Tibial nerve (tissue), 4 donors: ENCODE results near the gene UVSSA. TPM values are rescaled to one million over a fixed set of nuclear protein-coding genes. Genes with fewer than 3 reads are reported as not detected.
A peak's percentile ranks its signal among the peaks of the same experiment; 100 is the strongest.

Source experiments
- DNase-seq, 2 donors: peaks; one replicate each; pipeline ENCODE4 v3.0.0-alpha.2; 2019; ENCODE audit warnings: low spot score in 2 of 2
- H3K27ac ChIP-seq, 4 donors: fragments of 200-600 bp; sonication (generic) in 3 of 4; one replicate each; pipeline ENCODE4 v1.5.1; 2017 to 2019; ENCODE audit warnings: mild to moderate bottlenecking in 1 of 4
- H3K27me3 ChIP-seq, 2 donors: fragments of 200-600 bp; sonication (generic) in 1 of 2; one replicate each; pipeline versions ENCODE4 v1.5.1 to v1.6.0; 2017 to 2019
- H3K36me3 ChIP-seq, 3 donors: fragments of 200-600 bp; sonication (generic); one replicate each; pipeline ENCODE4 v1.5.1; 2018 to 2019
- H3K4me1 ChIP-seq, 4 donors: fragments of 200-600 bp; sonication (generic) in 3 of 4; one replicate each; pipeline ENCODE4 v1.5.1; 2017 to 2019
- H3K4me3 ChIP-seq, 4 donors: fragments of 200-600 bp; sonication (generic) in 3 of 4; one replicate each; pipeline ENCODE4 v1.5.1; 2017 to 2019; ENCODE audit warnings: mild to moderate bottlenecking in 1 of 4, moderate library complexity in 1 of 4
- H3K9me3 ChIP-seq, 4 donors: fragments of 200-600 bp; sonication (generic) in 3 of 4; one replicate each; pipeline ENCODE4 v1.5.1; 2017 to 2019
- EP300 ChIP-seq, 2 donors: sonication (generic); formaldehyde crosslinking; IDR thresholded peaks; one replicate each; pipeline ENCODE4 v1.6.1; 2017; ENCODE audit warnings: antibody characterized with exemption in 2 of 2, mild to moderate bottlenecking in 1 of 2
- POLR2A ChIP-seq, 2 donors: fragments of 450-650 bp; IDR thresholded peaks; one replicate each; pipeline ENCODE4 v1.6.1; 2017; ENCODE audit warnings: antibody characterized with exemption in 2 of 2, mild to moderate bottlenecking in 2 of 2, moderate library complexity in 2 of 2
- WGBS, 2 donors: methylation state at CpG; one replicate each; pipeline ENCODE4 v1.1.5; 2018; 5-methylcytosine and 5-hydroxymethylcytosine counted together
- total RNA-seq, 4 donors: library from RNA; depleted of rRNA; stranded (reverse); fragments of >200 nt; gene quantifications; one replicate each; pipeline ENCODE4 v1.1.0, GENCODE V29; 2016
- TF ChIP-seq, protein P1 (sequence below), 5 experiments: fragments of 200-600 bp in 3 of 5; fragments of 450-650 bp in 2 of 5; sonication (generic) in 3 of 5; IDR thresholded peaks; one replicate each; pipeline ENCODE4 v1.5.1; 2016 to 2019; ENCODE audit warnings: antibody characterized with exemption in 5 of 5, mild to moderate bottlenecking in 3 of 5, moderate library complexity in 2 of 5

Gene UVSSA
- total RNA-seq, 4 donors from 2014 or later: 29.8 to 72.0 (median 30.4) TPM

GRCh38 chr4:1403591-1404572, 56.9 kb downstream of the UVSSA start:
- TF ChIP-seq, protein P1, sequence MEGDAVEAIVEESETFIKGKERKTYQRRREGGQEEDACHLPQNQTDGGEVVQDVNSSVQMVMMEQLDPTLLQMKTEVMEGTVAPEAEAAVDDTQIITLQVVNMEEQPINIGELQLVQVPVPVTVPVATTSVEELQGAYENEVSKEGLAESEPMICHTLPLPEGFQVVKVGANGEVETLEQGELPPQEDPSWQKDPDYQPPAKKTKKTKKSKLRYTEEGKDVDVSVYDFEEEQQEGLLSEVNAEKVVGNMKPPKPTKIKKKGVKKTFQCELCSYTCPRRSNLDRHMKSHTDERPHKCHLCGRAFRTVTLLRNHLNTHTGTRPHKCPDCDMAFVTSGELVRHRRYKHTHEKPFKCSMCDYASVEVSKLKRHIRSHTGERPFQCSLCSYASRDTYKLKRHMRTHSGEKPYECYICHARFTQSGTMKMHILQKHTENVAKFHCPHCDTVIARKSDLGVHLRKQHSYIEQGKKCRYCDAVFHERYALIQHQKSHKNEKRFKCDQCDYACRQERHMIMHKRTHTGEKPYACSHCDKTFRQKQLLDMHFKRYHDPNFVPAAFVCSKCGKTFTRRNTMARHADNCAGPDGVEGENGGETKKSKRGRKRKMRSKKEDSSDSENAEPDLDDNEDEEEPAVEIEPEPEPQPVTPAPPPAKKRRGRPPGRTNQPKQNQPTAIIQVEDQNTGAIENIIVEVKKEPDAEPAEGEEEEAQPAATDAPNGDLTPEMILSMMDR (IDR thresholded peaks at IDR 0.05): no peak
- TF ChIP-seq POLR2A (IDR thresholded peaks at IDR 0.05) (no peak), EP300 (IDR thresholded peaks at IDR 0.05) (no peak)
- Histone ChIP-seq H3K4me3 (peak overlapping the region in 1 of 4 donors; percentile 32), H3K27ac (no peak overlapping the region), H3K27me3 (peaks cover 2 to 80% of the 10 kb centered on the region in 2 donors), H3K9me3 (no peaks in the 10 kb centered on the region), H3K4me1 (peaks cover 0 to 61% (median 9%) of the 10 kb centered on the region in 4 donors), H3K36me3 (no peaks in the 10 kb centered on the region)
- 3 to 7% methylated on average over 81 to 107 of the region's 107 CpGs for WGBS, 2 donors
- DNase-seq: no peak

- Histone ChIP-seq H3K27me3 (peaks cover 2 to 88% of the 10 kb centered on the region in 2 donors), H3K4me3 (no peak overlapping the region), H3K27ac (no peak overlapping the region), H3K36me3 (no peaks in the 10 kb centered on the region), H3K4me1 (peaks cover 0 to 61% (median 9%) of the 10 kb centered on the region in 4 donors), H3K9me3 (no peaks in the 10 kb centered on the region)
- no peak for TF ChIP-seq POLR2A (IDR thresholded peaks at IDR 0.05)
- TF ChIP-seq EP300 (IDR thresholded peaks at IDR 0.05): no peak
- TF ChIP-seq, protein P1 (IDR thresholded peaks at IDR 0.05): no peak
- no peak for DNase-seq
- WGBS, 2 donors: 5% methylated on average over 22 to 51 of the region's 54 CpGs
Observed at GRCh38 chr4:1404573-1405253, 57.7 kb downstream of the UVSSA start.

- DNase-seq: no peak
- Histone ChIP-seq H3K4me1 (peaks cover 0 to 61% (median 9%) of the 10 kb centered on the region in 4 donors), H3K27me3 (peaks cover 2 to 92% of the 10 kb centered on the region in 2 donors), H3K36me3 (no peaks in the 10 kb centered on the region), H3K27ac (no peak overlapping the region), H3K4me3 (no peak overlapping the region), H3K9me3 (no peaks in the 10 kb centered on the region)
- 9 to 10% methylated on average over 26 of the region's 26 CpGs for WGBS, 2 donors
- TF ChIP-seq EP300 (IDR thresholded peaks at IDR 0.05): no peak
Observed at GRCh38 chr4:1405254-1405635, 58.2 kb downstream of the UVSSA start.

GRCh38 chr4:1405636-1406393, 58.8 kb downstream of the UVSSA start:
- Histone ChIP-seq H3K36me3 (no peaks in the 10 kb centered on the region), H3K27ac (no peak overlapping the region), H3K4me3 (no peak overlapping the region), H3K4me1 (peaks cover 0 to 61% (median 9%) of the 10 kb centered on the region in 4 donors), H3K9me3 (no peaks in the 10 kb centered on the region), H3K27me3 (peaks cover 2 to 92% of the 10 kb centered on the region in 2 donors)
- TF ChIP-seq POLR2A (IDR thresholded peaks at IDR 0.05) (no peak), EP300 (IDR thresholded peaks at IDR 0.05) (no peak)
- TF ChIP-seq, protein P1 (IDR thresholded peaks at IDR 0.05): no peak
- WGBS, 2 donors: 3% methylated on average over 27 to 34 of the region's 90 CpGs
- DNase-seq: no peak

DNA sequence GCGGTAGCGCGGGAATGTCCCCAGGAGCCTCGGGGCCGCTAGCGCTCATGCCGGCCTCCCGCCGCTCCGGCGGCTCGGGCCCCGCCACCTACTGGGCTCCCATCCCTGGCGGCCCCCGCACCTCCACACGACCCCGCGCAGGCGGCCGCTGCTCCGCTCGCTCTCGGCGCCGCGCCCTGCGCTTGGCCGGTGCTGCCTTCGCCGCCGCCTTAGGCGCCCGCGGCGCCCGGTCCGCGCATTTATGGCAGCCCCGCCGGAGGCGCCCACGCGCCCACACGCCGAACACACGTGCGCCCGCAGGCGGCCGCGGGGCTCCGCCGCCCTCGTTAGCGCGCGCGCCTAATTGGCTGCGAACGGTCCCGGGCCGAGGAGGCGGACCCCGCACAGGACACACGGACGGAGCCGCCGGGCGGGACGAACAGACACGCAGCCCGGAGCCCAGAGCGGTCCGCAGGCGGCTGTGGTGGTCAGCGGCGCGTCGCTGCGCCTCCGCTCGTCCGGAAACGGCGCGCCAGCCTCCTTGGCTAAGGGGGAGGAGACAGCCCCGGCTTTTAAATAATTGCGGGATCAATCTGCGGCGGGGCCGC, 59.5 kb downstream of the UVSSA start, which contains the start of gene NKX1-1:
Gene NKX1-1 (minus strand): TSS at position 49 of the 587 bp plus-strand sequence. CDS start 0 bp downstream, at position 49.
- no peak within 1 kb of the TSS for H3K27ac ChIP-seq
- 0 to 3% methylated on average over 2 to 43 of the region's 91 CpGs for WGBS, 2 donors
- DNase-seq: no peak
- H3K4me1 ChIP-seq: peaks cover 0 to 61% (median 9%) of the 10 kb centered on the region in 4 donors
- H3K27me3 ChIP-seq: peaks cover 2 to 92% of the 10 kb centered on the region in 2 donors
- H3K9me3 ChIP-seq: no peaks in the 10 kb centered on the region
- no peaks in the 10 kb centered on the region for H3K36me3 ChIP-seq
- TF ChIP-seq EP300 (IDR thresholded peaks at IDR 0.05) (no peak), POLR2A (IDR thresholded peaks at IDR 0.05) (no peak)
- TF ChIP-seq, protein P1 (IDR thresholded peaks at IDR 0.05): no peak
- no peak within 1 kb of the TSS for H3K4me3 ChIP-seq
